Measurements from ENCODE around the gene FANCC. TPM values are rescaled to one million over a fixed set of nuclear protein-coding genes. Genes with fewer than 3 reads are reported as not detected.
"Not testable (repeated sequence)": the region's sequence is repeated elsewhere in the genome, so short reads cannot be mapped to it uniquely, and the experiment has no call there.

Gene FANCC
- total and polyA plus RNA-seq, 10 donors: 0.89 to 9.7 (median 6.6) TPM

- Histone ChIP-seq H3K27me3 (replicated peaks in 1 of 7) (no peaks in the 10 kb centered on the region), H3K4me3 (no peak overlapping the region), H3K36me3 (no peaks in the 10 kb centered on the region), H3K9me3 (peaks cover 0 to 3% (median 0%) of the 10 kb centered on the region in 8 donors), H3K27ac (no peak overlapping the region), H3K4me1 (peaks cover 0 to 8% (median 0%) of the 10 kb centered on the region in 6 donors)
- no peak for TF ChIP-seq CTCF (IDR thresholded peaks at IDR 0.05 in 8 of 11, conservative IDR thresholded peaks at IDR 0.05 in 3 of 11)
- no peak for TF ChIP-seq POLR2A (IDR thresholded peaks at IDR 0.05)
- TF ChIP-seq POLR2AphosphoS5 (IDR thresholded peaks at IDR 0.05): no peak
- intact Hi-C loops (cut with DNase I; ENCODE audit: low total_unique reads): no loop called here
- 35 to 45% (median 41%) methylated on average over 4 of the region's 4 CpGs for WGBS, 5 donors
- no peak for DNase-seq
Measured at GRCh38 chr9:95273369-95274022, 44.0 kb downstream of the FANCC start.

GRCh38 chr9:95272830-95273229 is 44.7 kb downstream of the FANCC start:
- WGBS, 5 donors: 93 to 97% (median 96%) methylated on average over 8 of the region's 8 CpGs
- no peak for DNase-seq
- TF ChIP-seq CTCF (IDR thresholded peaks at IDR 0.05 in 8 of 11, conservative IDR thresholded peaks at IDR 0.05 in 3 of 11) (no peak), POLR2AphosphoS5 (IDR thresholded peaks at IDR 0.05) (no peak), POLR2A (IDR thresholded peaks at IDR 0.05) (no peak)
- Histone ChIP-seq H3K27me3 (replicated peaks in 1 of 7) (no peaks in the 10 kb centered on the region), H3K4me1 (peaks cover 0 to 8% (median 0%) of the 10 kb centered on the region in 6 donors), H3K36me3 (no peaks in the 10 kb centered on the region), H3K4me3 (no peak overlapping the region), H3K9me3 (peaks cover 0 to 3% (median 0%) of the 10 kb centered on the region in 8 donors), H3K27ac (no peak overlapping the region)
- intact Hi-C loops (cut with DNase I; ENCODE audit: low total_unique reads): no loop called here

GRCh38 chr9:95270790-95271189 is 46.7 kb downstream of the FANCC start:
- no peak for DNase-seq
- TF ChIP-seq CTCF (IDR thresholded peaks at IDR 0.05 in 8 of 11, conservative IDR thresholded peaks at IDR 0.05 in 3 of 11) (no peak), POLR2AphosphoS5 (IDR thresholded peaks at IDR 0.05) (no peak), POLR2A (IDR thresholded peaks at IDR 0.05) (no peak)
- H3K36me3 ChIP-seq: no peaks in the 10 kb centered on the region
- H3K27me3 ChIP-seq (replicated peaks in 1 of 7): no peaks in the 10 kb centered on the region
- H3K27ac ChIP-seq: no peak overlapping the region
- intact Hi-C loops (cut with DNase I; ENCODE audit: low total_unique reads): no loop called here
- peaks cover 0 to 3% (median 0%) of the 10 kb centered on the region in 8 donors for H3K9me3 ChIP-seq
- peaks cover 0 to 15% (median 0%) of the 10 kb centered on the region in 6 donors for H3K4me1 ChIP-seq
- 74 to 85% (median 81%) methylated on average over 4 of the region's 4 CpGs for WGBS, 5 donors
- H3K4me3 ChIP-seq: no peak overlapping the region

- DNase-seq: not testable (repeated sequence)
Measured at GRCh38 chr9:95269803-95270773, 47.4 kb downstream of the FANCC start.

More at GRCh38 chr9:95269803-95270773, 47.4 kb downstream of the FANCC start:
- H3K27me3 ChIP-seq (replicated peaks in 1 of 7); intact Hi-C loops (cut with DNase I; ENCODE audit: low total_unique reads); H3K36me3 ChIP-seq; H3K27ac ChIP-seq; H3K9me3 ChIP-seq; H3K4me3 ChIP-seq: not testable (repeated sequence)
- H3K4me1 ChIP-seq: peaks cover 0 to 15% (median 0%) of the 10 kb centered on the region in 6 donors
- 90 to 94% (median 93%) methylated on average over 18 of the region's 18 CpGs for WGBS, 5 donors

Measured in spleen (tissue), 11 donors.